ENCODE data around the gene GABRB3.

Gene GABRB3

DNA sequence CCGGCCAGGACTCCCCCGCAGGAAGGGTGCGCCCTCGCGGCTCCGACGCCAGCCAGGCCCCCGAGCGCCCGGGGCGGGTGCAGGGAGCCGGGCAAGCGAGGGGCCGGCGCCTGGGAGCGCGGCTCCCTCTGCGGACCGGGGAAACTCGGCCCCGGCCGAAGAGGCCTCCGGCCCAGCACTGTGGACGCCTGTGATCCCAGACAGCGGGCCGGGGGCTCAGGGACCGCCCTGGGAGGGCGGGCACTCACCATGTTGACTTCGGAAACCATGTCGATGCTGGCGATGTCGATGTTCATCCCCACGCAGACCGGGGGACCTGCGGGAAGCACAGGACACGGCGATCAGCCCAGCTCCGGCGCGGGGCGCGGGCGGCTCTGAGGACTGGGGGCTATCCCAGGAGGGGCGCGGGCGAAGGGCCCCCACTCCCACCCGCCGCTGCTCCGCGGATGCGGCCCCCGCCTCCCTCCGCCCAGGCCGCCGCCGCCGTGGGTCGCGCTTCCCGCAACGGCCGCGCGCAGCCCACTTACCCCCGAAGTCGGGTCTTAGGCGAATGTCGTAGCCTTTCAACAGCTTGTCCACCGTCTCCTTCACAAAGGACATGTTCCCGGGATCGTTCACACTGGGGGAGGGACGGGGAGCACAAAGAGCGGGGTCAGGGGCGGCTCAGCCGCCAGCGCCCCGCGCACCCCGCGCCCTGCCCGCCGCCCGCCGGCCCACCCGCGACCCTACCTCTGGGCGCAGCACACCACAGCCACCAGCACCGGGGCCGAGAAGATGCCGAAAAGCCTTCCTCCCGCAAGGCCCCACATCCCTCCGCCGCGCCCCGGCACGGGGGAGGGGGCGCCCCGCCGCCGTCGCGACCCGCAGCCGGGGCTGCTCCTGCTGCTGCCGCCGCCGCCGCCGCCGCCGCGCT lies at the start of gene GABRB3:
TSS of gene GABRB3 (minus strand) at position 913 of the 913 bp plus-strand sequence.
- DNase-seq: no peak

DNA sequence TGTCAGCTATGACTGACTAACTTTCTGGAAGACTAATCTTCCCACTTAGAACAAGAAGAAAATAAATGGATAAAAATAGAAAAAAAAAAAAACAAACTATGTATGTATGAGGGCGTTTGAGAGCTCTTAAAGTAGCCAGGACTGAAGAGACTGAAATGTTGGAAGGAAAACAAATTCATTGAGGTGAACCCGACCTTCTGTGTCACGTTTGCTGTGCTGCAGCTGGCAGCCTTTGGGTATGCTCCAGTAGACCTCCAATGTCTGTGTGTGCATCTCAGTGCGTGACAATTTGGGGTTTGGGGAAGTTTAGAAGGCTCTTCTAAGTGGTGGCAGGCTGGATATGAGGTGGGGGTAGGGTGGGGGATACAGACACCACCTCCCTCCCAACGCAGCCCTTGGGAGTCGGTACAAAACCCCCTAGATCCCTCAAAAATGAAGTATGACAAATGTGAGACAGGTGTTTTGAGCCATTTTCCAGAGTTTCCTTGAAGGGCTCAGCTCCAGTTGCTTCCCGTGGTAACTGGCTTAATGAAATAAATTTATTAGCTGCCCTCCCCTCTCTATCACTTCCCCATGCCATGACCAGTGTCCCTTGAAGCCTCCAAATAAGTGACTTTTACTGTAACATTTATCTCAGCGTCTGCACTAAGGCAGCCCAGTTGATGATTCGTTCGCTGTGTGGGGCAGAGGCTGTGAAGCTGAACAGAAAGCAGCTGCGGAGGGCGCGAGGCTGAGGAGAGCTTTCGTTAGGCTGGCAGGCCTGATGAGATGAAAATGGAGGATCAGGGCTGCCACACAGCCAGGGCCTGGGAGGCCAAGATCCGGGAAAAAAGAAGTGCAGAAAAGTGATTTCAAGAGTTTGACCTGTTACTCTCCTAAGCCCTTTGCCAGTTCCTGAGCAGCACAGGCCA lies 34.9 kb upstream of the GABRB3 start:
- no peak for DNase-seq

DNA sequence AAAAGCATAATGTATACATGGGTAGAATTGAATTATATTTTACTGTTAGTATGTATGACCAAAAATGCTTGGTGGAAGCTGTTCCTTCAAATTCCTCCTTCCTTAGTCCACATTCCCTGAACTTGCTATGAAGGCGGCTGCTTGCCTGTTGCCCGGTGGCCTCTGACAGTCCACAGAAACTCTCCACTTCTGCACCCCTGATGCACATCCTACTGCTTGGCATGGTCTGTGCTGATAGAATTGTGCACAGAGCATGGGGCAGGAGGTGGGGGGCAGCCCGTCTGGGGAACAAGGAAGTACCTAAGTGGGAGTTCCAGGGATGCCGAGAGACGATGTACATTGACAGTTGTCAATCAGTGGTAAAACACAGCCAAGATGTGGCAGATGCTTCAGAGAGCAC lies 33.7 kb upstream of the GABRB3 start:
- no peak for DNase-seq

DNA sequence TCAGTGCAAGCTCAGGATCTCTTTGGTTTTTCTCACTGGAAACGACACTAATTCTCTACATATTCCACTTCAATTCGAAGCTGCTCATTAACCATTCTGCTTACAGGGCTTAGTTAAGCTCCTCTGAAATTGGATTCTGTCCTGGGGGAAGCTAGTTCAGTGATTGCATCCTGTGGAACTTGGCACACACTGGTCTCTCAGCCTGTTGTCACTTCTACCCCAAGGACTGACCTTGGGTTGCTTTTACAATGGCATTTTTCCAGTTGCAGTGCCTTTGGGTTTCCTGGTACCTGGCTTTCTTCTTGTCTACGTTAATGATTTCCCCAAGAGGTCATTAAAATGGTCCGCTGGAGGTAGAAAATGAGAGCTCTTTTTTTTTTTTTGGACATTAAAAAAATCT lies 33.3 kb upstream of the GABRB3 start:
- DNase-seq: no peak

DNA sequence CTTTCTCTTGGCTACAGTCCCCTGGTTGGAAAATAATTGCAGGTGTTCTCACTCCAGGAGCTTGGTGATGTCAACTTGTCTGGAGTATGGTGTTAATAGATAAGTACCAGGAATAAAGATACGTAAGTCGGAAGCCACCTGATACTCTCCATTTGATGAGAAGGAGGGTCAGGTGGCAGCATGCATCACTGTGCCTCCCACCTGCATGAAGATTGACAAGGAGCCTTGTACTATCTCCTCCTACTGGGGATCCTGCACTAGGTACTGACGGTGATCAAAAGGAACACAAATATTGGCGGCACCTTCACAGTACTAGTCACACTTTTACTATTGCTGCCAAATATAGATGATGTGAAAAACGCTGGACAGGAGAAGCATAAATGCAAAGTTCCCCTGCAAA lies 32.6 kb upstream of the GABRB3 start:
- no peak for DNase-seq

DNA sequence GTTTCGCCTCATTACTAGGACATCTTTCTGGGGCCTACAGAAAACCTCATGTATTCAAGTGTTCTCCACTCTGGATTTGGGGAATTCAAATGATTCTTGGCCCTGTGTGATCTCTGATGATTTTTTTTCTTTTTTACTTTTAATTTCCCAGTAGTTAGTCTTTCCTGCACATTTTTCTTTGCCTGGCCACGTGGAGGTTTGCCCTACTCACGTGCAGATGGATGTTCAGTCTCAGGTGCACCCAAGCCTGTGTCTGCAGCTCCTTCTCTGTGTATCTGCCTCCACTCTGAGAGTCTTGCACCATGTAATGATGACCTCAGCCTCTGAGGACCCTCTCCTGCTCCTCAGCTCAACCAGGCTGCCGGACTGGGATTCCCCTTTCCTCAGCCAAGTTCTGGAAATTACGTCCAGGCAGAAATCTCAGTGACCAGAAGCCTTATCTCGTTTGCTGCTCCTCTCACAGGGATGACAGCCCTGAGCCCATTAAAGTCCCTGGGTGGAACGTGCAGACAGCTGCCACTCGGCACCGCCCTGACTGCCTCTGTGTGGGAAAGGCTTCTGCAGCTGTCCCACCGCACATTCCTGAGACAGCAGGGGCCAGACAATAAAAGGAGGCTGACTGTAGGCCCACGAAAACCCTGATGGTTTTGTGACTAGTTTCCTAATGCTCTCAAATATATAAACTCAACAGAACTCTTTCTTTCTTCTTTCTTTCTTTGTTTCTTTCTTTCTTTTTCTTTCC lies 31.4 kb upstream of the GABRB3 start:
- DNase-seq: no peak

DNA sequence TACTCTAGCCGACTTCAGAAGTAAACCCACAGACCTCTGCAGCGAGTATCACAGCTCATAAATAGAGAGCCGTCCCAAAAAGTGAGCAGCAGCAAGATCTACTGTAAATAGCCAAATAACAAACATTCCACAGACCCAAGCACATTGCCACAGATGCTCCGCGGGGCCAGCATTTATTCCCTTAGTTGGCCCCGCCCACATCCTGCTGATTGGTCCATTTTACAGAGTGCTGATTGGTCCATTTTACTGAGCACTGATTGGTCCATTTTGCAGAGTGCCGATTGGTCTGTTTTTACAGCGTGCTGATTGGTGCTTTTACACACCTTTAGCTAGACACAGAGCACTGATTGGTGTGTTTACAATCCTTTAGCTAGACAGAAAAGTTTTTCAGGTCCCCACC lies 17.3 kb upstream of the GABRB3 start:
- DNase-seq: no peak

DNA sequence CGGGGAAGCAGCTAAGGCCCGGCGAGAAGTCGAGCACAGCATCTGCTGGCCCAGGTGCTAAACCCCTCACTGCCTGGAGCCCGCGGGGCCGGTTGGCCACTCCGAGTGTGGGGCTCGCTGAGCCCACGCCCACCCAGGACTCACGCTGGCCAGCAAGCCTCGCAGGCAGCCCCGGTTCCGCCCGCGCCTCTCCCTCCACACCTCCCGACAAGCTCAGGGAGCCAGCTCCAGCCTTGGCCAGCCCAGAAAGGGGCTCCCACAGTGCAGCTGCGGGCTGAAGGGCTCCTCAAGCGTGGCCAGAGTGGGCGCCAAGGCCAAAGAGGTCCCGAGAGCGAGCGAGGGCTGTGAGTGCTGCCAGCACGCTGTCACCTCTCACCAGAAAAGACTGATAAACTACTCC lies 8.9 kb upstream of the GABRB3 start:
- DNase-seq: no peak

DNA sequence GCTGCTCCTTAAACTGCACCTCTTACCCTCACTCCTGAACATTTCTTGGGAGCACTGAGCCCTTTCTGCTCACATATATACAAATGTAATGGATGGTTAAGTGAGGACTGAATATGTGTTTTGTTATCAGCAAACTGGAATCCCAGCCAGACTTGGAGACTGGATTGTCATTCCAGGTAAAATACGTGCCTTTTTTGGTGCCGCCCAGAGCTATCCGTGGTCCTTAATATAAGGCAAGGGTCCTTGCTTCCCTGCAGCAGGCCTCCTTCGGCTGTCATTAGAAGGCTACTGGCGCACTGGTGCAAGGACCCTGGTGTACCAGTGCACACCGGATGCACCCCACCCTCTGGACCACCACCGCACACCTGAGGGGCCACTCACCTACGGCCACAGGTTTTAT lies 1.1 kb upstream of the GABRB3 start:
- DNase-seq: no peak

DNA sequence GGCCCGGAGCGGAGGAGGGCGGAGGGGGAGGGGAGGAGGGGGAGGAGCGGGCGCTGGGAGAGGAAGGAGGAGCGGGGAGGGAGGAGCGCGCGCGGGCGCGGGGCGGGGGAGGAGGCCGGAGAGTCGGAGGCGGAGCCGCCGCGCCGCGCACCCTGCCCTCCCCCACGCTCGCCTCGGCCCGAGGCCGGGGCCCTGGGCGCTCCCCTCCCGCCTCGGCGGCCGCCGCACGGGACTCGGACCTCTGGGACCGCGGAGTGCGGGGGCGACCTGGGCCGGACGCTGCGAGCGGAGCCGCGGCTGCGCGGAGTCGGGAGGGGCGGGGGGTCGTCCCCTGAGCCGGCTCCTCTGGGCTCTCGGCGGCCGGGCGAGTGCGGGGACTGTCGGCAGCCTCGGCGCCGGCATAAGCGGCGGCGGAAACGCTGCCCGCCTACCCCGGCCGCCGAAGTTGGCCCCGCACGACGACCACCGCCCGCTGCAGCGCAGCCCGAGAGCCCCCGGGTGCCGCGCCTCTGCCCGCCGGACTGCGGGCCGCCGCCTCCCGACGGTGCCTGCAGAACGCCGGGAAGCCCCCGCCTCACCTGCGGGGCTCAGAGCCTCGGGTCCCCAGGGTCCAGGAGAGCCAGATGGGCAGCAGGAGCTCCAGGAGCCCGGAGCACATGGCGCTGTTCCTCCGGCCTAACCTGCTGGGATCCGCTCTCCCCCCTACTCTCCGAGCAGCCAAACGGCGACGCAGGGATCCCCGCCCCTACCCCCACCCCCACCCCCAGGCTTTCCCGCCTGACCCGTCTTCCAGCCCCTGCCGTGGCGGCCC lies 406 bp upstream of the GABRB3 start:
- no peak for DNase-seq

DNA sequence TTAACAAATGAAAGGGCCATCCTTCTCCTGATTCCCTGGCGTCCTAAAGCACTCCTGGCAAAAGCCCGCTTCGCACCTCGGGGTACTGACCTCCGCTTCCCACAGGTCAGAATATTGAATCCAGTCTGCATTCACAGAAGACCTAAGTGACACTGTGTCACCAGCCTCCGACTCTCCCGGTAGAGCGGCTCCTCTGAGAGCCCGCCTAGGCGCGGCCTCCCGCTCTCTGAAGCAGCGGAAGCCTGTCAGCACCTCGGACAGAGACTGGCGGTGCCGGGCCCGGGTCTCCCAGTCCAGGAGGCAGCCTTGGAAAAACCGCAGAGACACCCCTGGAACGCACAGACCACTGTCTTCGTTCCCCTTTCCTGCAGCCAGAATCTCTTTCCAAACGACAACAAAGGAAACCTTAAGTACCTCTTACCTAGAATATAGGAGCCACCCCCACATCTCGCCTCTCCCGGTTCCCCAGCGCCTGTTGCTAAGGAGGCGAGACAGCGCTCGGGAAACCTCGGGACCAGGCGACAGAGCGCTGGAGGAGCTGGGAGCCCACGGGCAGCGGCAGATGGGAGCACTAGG lies 1.2 kb downstream of the GABRB3 start:
- DNase-seq: no peak

DNA sequence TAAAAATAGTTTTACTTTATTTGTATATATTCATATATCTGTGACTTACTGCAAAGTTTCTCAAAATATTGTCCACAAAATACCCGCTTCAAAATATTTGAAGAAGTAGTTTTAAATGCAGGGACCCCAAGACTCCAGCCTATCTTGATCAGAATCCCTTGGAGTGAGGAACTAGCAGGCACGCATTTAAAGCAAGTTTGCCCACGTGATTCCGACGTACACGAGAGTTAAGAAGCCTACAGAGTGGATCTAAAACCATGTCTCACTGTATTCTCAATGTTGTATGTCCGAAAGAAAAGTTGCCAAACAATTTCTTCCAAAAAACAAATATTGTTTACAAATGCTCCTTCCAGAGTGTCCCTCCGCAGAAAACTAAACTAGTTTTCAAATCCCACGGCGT lies 1.7 kb downstream of the GABRB3 start:
- DNase-seq: no peak

DNA sequence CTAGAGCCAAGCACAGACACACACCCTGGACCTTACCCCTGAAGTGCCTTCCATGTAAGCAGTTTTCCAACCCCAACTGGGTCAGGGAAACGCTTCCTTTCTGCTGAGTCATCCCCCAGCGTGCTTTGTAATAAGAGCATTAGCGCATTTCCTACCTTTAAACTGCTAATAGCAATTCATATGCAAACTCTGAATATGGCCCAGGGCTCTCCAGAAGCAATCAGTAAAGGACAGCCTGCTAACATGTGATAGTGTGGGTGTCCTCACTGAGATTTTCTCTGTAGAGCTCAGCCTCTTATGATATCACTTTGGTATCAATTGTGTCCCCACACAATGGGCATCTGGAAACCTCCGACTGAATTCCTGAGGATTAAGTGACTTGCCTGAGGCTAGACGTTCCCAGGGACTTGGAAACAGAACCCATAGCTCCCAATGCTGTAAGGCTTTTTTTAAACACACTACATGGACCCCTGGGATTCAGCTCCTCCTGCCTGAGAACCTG lies 5.6 kb downstream of the GABRB3 start:
- no peak for DNase-seq

DNA sequence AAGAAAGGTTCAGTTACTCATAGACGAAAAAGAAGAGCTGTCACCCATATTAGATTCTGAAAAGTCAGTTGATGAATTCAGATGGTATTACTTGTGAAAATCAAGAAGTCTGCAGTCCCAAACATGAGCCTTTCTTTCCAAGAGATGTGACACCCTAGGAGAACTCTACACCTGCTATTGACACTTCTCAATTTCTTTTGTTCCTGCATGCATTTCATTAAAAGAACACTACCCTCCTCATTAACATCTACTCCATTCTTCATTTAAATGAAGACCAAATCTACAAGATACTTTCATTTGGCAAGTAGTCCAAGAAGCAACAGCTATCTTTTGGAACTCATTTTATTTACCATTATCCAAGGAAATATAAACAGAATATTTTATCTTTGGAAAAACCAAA lies 6.6 kb downstream of the GABRB3 start:
- DNase-seq: no peak

DNA sequence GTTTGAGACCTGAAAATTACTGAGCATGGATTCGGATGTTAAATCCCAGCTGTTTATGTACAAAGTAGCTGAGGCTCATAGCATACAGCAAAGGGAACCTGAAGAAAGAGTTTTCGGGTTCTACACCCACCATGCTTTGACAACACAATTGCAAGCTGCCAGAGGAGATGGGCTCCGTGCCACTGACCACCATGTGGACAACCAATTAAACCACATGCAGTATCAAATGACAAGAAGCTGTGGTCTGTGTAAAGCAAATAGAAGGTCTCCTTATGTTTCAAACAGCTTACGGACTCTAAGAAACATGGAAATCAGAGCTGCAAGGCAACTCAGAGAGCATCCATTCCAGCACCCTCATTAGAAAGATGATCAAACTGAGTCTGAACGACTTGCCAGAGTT lies 12.9 kb downstream of the GABRB3 start:
- DNase-seq: no peak

DNA sequence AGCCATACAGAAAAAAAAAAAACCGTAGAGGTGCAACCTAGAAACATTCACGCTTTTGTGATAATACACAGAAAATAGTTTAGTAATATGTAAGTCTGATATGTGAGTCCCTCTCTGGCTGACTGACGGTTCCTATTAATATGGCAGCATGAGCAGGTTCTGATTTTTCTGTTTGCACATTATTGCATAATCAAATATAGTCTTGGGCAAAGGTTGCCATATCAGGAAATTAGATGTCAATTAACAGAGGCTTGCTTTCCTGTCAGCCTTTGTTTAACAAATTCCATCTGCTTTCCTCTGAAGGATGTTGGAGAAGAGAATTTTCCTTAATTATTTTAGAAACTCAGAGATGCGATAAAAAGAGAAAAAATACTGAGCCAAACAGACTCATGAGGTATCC lies 14.8 kb downstream of the GABRB3 start:
- no peak for DNase-seq

DNA sequence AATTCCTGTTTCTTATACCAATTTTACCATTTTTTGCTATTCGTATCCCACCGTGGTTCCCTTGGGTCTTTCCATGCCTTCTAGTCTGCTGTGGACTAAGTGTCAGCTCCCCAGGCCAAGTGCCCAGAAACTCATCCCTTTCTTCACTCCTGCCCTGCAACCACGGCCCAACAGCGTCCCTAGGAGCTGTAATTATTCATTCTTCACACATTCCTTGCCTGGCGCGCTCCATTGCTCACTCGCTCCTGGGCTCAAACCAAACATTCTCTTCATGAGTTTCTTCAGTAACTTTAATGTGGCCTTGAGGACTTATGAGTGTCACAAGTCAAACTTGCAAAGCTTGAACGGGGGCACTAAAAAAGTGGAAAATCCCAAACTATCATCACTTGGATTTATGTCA lies 15.7 kb downstream of the GABRB3 start:
- no peak for DNase-seq

DNA sequence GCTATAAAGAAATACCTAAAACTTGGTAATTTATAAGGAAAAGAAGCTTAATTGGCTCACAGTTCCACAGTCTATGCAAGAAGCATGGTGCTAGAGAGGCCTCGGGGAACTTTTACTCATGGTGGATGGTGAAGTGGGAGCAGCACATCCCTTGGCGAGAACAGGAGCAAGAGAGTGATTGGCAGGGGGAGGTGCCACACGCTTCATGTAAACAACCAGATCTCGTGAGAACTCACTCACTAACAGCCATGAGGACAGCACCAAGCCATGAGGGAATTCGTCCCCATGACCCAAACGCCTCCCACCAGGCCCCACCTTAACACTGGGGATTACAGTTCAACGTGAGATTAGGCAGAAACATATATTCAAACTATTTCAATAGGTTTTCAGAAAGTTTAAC lies 28.0 kb downstream of the GABRB3 start:
- no peak for DNase-seq

DNA sequence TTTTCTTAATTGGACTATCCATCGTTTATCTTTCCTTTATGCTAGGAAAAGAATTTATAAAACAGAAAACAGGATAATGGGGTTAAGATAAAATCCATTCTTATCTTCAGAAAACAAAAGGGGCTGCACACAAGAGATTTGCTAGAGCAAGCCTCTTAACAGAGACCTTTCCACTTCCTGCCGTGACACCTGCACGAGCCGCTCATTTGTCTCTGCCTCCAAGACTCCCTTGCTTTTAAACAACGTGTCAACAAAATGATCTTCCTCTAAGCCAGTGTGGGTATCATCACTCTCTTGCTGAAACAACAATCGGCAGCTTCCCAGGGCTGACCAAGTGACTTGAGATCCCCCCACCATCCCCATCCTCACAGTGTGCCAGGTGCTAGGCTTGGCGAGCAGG lies 33.1 kb downstream of the GABRB3 start:
- no peak for DNase-seq

DNA sequence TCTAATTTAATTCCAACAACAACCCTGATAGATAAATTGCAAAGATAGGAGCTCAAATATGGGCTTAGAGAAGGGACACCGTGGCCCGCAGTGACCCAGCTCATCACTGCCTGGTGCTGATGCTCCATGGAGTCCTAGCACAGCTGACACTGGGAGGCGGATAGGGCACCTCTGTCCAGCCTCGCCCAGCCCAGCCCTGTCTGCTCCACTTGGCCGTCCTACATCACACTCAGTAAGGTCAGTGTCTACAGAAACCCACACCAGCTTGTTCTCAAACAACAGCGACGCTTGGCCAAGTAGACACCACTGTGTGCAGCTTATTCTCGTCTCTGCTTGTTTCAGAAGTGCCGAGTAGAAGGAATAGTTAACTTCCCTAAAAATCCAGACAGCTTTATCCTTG lies 33.9 kb downstream of the GABRB3 start:
- DNase-seq: no peak

DNA sequence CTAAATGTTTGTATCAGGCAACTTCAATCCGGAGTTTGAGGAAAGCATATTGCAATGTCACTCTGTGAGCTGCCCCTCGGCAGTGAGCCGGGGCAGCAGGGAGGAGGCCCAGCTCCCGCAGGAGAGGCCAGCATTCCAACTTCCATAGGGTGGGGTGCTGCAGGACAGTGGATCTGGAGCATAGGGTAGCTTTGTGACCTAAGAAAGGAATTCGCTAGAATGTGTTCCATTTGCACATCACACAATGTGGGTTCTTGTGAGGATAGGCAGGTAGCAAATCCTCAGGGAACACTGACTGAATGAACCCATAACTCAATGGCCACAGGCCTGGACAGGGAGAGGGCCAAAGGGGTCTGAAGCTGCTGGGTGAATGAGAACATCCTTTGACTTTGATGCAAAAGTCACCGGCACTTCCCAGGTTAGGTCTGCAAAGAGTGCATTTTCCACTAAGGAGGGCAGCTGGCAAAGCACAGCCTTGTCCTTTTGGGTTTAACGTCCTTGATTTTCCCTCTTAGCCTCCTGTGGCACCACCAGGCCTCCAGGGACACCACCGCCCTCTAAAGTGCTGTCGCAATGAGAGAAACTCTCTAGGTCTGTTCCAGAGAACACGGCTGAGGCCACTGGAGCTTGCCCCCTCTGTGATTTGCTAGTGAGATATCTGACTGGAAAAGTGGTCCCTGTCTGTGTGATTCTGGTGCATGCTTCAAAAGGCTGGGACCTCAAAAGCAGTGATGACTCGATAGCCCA lies 36.2 kb downstream of the GABRB3 start:
- no peak for DNase-seq

Data from bone marrow (tissue), 2 donors.